NCI-H2196 treated with DMSO at 0.1 percent for 48 hours (cell line): ENCODE data around the gene DENND4A.
"Not testable (repeated sequence)": the region's sequence is repeated elsewhere in the genome, so short reads cannot be mapped to it uniquely, and the experiment has no call there.

ENCODE experiments used
- DNase-seq: peaks from one replicate; lab custom pipeline; 2025; ENCODE audit not compliant: unreplicated experiment; lab: John Stamatoyannopoulos, UW

DENND4A gene

DNA sequence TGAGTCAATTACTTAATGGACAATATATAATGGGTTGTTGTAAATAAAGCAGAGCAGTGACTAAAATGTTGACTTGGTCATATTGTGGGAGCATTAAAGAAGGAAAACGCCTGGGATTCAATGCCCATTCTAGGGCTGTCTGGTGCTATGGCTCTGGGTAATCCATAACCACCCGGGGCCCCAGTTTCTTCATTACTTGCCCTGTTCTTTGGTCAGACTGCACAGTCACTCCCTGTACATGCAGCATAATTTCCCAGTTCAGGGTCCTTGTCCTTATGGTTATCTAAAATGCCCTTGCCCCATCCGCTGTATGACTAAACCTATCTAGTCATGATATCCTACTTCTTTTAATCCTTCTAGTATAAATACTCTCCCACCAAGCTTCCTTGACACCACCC lies 27.5 kb upstream of the DENND4A start:
- no peak for DNase-seq

DNA sequence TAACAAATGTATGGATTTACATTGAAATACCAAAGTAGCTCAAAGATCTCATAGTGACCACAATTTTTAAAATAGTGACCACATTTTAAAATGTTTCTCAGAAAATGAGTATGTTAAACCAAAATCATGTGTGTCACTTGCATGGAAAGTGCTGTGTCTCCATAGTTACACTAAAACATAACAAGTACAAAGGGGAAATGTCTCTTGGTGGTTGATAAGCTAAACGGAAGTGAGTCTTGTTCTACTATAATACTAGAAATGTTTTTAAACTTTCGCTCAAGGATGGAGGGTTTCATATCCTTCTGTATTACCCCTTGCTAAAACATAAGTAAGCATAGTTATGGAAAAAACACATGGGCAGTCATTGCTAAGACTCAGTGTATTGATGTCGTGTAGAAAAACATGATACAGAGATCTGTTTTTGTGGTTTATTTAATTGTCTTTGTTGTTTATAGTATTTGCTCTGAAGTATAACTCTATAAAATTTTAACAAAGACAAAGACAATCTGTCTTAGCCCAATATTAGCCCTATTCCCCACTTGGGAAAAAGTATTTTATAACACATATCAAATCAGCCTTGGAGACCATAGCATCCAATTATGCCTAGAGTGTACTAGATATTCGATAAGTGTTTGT lies 27.0 kb upstream of the DENND4A start:
- DNase-seq, result no peak

DNA sequence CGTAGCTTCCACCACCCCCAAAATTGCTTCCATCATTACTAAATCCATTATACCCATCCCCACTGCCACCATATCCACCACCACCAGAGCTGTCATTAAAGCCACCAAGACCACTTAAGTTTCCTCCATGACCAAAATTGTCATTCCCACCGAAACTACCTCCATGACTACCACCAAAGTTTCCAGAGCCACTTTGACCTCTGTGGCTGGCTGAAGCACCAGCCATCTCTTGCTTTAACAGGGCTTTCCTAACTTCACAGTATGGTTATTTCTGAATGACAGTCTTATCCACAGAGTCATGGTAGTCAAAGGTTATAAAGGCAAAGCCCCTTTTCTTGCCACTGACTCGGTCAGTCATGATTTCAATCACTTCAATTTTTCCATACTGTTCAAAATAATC lies 24.3 kb upstream of the DENND4A start:
- DNase-seq, result no peak

DNA sequence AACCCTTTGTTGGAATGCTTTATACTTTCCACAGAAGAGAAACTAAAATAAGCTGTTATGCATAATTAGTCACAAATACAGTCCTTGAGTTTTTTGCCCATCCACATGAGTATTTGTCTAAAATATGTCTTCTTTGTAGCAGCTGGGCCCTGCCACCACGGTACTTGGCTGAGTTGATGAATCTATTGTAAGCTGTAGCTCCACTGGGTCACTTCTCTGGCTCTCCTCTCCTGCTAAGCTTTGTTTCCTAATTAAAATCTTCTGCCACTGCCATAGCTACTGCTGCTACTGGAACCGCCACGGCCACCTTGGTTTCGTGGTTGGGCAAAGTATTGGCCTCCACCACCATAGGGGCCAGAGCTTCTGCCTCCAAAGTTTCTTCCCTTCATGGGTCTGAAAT lies 23.9 kb upstream of the DENND4A start:
- DNase-seq, result not testable (repeated sequence)

DNA sequence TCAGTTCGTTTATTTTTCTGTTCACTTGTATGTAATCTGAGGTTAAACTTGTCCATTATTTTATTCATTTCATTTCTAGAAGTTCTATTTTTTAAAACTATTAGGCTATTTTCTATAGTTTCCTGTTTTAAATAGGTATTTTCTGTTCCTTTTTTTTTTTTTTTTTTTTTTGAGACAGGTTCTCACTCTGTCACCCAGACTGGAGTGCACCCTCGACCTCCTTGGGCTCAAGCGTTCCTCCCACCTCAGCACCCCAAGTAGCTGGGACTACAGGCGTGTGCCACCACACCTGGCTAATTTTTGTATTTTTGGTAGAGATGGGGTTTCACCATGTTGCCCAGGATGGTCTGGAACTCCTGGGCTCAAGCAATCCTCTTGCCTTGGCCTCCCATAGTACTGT lies 22.2 kb upstream of the DENND4A start:
- DNase-seq, result not testable (repeated sequence)

DNA sequence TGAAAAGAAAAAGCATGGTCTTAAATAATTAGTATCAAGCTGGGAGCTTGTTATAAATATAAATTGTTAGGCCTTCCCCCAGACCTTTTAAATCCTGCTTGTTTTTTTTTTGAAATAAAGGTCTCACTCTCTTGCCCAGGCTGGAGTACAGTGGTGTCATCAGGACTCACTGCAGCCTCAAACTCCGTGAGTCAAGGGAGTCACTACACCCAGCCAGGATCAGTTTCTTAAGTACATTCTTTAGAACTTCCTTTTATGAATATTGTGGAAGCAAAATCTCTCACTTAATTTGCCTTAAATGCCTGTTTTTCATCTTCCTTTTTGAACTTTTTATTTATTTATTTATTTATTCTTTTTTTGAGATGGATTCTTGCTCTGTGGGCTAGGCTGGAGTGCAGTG lies 20.8 kb upstream of the DENND4A start:
- DNase-seq, result no peak

DNA sequence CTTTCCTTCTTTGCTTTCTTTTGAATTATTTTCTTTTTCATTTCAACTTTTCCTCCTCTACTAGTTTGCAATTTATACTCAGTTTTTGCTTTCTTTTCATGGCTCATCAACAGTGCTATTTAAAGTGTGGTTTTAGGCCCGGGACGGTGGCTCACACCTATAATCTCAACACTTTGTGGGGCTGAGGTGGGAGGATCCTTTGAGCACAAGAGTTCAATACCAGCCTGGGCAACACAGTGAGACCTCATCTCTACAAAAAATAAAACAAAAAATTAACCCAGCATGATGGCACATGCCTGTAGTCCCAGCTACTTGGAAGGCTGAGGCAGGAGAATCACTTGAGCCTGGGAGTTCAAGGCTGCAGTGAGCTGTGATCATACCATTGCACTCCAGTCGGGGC lies 20.4 kb upstream of the DENND4A start:
- DNase-seq, result no peak

DNA sequence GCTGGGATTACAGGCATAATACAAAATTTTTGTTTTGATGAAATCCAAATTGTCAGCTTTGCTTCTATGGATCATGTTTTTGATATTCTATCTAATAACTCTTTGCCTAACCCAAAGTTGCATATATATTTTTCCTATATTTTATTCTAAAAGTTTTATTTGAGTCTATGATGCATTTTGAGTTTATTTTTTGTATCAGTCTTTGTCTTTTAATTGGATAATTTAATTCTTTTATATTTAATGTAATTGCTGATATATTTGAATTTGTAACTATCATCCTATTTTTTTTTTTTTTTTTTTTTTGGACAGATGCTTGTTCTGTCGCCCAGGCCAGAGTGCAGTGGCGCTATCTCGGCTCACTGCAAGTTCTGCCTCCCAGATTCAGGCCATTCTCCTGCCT lies 19.7 kb upstream of the DENND4A start:
- DNase-seq, result no peak

DNA sequence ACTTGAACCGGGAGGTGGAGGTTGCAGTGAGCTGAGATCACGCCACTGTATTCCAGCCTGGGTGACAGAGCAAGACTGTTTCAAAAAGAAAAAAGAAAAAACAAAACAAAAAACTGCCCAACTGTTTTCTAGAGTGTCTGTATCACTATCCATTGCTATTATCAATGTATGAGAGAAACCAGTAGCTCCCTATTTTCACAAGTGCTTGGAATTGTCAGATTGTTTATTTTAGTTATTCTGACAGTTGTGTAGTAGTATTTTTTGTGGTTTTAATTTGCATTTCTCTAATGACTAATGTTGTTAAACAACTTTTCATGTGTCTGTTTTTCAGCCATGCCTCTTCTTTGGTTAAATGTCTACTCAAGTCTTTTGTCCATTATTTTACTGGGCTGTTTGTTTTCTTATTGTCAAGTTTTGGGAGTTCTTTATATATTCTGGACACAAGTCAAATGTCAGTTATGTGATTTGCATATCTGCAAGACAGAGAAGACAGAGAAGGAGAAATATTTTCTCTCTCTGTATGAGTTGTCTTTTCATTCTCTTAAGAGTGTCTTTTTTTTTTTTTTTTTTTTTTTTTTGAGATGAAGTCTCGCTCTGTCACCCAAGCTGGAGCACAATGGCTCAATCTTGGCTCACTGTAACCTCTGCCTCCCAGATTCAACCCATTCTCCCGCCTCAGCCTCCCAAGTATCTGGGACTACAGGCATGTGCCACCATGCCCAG lies 19.1 kb upstream of the DENND4A start:
- not testable (repeated sequence) for DNase-seq

DNA sequence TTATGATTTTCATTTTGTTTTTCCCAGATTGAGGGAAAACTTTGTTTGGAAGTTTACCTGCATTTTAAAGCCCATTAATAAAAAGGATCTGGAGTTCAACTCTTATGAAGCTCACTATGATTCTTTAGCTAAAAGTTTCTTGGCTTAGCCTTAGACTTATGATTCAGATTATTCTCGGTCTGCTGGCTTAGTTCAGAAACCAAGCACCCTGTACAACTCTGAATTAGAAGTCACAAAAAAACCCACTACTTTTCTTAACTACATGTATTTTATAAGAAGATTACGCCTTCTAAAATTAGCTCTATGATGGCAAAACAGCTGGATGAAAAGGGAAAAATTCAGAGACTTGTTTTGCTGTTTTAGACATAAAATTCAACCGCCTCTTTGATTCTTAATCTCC lies 14.3 kb upstream of the DENND4A start:
- no peak for DNase-seq

DNA sequence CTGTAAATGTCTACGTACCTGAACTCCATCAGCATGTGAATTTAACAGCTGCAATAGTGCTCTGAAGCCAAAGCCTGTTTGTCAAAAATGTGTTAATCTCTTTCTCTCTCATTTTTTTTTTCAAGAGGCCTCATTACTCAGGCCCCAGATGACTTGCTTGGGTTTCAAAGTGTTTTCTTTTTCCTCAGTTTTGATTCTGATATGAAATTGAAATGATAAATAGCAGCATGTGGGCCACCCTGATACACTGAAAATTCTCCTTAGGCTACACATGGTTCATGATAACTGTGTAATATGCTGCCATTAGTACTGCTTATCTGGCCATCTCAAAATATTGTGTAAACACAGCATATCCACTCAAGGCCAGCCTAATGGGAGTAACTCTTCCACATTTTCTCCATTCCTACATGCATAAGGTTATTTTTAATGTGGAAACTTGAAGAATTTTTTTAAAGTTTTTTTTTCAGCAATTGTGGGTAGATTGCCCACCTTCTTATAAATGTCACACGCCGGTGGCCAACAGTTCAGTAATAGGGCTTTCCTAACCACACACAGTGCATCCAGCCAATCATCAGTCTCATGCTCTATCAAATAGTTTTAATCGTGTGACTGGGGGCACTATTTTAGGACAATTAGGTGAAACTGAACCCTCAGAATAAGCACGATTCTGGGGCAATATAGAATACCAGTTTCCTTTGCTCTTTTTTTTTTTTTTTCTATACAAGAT lies 13.1 kb upstream of the DENND4A start:
- DNase-seq, result no peak

DNA sequence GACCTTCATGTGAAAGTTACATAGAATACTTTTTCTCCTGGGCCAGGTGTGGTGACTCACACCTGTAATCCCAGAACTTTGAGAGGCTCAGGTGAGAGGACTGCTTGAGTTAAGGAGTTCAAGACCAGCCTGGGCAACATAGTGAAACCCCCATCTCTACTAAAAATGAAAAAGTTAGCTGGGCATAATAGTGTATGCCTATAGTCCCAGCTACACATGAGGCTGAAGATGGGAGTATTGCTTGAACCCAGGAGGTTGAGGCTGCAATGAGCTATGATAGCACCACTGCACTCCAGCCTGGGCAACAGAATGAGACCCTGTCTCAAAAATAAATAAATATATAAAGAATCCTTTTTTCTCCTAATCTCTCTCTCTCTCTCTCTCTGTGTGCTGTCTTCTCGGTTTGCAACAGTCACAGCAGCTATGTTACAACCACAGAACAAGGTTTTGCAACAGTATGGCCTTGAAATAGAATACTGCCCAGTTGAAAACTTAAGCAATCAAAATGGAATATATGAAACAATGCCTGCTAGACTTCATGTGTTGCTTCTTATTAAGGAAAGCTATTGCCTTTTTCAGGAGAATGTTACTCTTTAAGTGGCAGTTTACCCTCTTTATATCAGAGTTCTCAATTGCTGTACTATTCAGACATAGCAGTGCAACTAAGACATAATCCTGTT lies 12.3 kb upstream of the DENND4A start:
- no peak for DNase-seq

DNA sequence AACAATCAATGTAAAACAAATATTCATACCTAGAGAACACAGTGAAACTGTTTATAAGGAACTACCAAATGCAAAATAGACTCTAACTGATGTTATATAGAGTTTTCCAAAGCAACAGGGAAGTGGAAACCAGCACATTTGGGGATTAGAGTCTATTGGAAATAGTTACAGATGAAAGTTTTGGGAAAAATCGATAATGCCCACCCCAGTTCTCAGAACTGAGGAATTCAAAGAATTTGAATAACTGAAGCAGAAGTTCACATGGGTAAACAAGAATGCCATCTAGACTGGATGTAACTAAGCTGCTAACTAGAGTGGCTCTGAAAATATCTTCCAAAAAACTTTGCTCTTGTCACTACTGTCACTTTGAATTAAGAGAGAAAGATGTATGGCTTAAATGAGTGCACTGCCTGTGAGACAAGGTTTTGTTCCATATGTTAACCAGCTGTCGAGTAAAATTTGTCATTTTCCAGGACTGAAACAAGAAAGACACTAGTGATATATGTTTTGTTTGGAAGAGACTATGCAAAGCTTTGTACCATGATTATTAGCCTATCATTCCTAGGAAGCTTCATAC lies 9.2 kb upstream of the DENND4A start:
- DNase-seq, result no peak

DNA sequence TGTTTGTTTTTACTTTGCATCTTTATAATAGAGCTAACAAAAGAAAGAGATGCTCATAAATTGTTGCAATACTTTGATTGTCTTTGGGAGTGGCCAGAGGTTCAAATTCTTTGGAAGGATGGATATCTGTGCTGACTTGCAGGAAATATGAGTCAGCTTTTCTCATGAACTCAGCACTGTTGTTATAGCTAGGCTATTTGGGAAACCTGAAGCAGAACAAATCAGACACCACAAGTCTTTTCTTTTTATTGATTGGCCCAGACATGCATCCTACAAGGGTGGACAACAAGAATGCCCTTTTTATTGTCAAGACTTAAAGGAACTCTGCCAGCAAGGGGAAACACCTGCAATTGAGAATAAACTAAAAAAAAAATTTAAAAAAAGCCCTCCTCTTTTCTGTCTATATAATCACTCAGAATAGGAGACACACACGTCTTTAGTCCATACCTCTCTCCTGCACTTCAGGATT lies 4.6 kb upstream of the DENND4A start:
- no peak for DNase-seq

DNA sequence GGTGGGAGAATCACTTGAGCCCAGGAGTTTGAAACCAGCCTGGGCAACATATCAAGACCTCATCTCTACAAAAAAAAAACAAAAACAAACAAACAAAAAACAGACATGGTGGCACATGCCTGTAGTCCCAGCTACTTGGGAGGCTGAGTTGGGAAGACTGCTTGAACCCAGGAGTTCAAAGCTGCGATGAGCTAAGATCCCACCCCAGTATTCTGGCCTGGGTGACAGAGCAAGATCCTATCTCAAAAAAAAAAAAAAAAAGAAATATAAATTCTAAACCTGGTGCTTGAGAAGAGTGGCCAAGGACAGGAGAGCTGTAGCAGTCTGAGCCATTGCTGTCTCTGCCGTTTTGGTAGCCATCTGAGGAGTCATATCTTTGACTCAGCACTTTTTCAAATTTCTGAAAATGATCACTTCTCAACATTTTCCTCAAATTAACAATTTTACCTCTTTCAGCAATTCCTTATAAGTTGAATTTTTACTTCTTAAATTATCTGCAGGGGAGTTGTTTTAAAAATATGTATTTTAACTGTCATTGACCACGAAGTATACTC lies 3.6 kb upstream of the DENND4A start:
- DNase-seq, result no peak

DNA sequence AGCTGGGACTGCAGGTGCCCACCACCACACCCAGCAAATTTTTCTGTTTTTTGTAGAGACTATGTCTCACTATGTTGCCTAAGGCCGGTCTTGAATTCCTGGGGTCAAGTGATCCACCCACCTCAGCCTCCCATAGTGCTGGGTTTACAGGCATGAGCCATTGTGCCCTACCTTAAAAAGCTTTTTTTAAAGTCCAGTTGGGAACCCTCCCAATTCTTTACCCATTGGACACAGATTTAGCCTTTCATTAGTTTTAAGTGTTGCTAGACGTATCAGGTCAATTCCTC lies 1.7 kb upstream of the DENND4A start:
- no peak for DNase-seq

DNA sequence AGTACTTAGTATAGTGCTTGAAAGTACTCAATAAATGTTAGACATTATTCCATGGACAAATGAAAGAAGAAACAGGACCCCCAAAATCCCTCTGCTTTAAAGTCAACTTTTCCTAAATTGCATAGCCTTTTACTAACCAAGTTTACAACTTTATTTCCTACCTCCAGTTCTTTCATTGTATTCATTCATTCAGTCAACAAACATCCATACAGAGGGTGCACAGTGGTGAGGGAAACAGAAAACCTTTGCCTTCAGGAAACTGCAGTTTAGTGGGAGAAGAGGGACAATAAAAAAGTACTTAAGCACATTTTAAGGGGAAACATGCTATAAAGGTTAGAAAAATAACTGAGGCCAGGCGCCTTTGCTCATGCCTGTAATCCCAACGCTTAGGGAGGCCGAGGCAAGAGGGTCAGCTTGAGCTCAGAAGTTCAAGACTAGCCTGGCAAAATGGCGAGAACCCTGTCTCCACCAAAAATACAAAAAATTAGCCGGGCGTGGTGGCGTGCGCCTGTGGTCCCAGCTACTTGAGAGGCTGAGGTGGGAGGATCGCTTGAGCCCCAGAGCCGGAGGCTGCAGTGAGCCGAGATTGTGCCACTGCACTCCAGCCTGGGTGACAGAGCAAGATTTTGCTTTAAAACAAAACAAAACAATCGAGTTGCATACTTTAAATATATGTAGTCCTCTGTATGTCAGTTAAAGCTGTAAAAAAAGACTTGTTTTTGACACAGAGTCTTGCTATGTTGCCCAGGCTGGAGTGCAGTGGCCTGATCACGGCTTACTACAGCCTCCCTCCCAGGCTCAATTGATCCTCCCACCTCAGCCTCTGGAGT lies 1.1 kb upstream of the DENND4A start:
- DNase-seq, result no peak

DNA sequence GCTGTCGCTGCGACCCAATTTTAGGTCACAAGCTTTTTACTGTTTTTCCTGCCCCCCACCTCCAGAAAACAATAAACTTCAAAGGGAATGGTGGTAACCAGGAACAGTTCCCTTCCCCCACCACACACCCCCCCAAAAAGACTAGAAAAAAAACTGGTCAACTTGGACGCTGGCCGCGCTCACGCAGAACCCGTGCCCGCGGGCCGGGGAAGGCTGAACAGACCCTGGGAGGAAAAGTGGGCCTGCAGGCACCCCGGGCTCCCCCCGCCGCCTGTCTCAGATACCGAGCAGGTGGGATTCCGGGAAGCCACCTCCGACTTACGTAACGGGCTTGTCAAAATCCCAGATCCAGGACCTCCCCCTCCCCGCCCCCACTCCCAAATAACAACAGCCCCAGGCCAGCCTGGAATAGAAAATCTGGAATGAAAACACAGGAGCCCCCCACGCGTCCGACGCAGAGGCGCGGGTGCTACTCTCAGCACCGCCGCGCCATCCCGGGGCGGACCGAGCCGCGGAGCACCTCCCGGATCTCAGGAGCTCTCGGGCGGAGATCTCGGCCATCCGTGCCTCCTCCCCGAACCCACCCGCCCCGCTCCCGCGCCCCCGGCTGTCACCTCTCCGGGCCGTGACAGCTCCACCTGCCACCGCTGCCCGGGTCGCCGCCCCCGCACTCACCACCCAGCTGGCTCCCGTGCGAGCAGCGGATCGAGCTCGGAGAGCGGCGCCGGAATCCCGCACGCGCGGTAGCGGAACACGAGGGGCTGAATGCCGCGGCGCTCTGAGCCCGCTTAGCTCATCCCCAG lies 557 bp downstream of the DENND4A start:
- DNase-seq, result no peak

DNA sequence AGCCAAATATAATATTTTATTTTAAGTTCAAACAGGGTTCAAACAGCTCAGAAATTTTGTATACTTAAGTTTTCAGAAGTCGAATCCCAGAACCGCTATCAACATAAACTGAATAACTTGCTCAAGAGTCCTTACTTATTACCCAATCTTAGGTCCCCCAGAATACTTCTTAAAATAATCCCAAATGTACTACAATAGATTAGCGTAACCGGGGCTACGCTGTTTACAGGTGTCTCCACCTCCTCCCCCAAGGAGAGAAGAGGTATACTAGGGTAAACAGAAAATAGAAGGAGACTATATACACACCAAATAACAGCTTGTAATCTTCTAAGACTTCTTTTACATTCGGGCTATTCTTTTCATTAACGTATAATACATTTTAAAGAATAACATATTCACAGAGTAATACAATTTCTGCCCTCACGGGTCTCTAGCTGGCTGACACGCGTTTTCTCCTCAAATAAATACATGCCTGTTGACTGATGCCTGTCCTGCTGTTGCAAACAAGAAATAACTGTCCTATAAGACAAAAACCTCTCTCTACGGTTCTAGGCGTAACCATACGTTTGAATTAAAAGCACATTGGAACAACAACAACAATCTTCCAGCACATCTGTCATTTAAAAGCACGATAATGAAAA lies 1.3 kb downstream of the DENND4A start:
- DNase-seq, result no peak
